GM12878 (cell line): ENCODE measurements around the gene MCOLN1. TPM values are rescaled to one million over a fixed set of nuclear protein-coding genes. Genes with fewer than 3 reads are reported as not detected.
A peak's percentile ranks its signal among the peaks of the same experiment; 100 is the strongest.

Experiments used
- ASH2L ChIP-seq: fragments of 300-600, 200-600 bp; sonication (generic); IDR thresholded peaks from 2 replicates; pipeline ENCODE4 v1.6.1; 2017; ENCODE audit warnings: low read depth, mild to moderate bottlenecking, borderline replicate concordance
- BCL11A ChIP-seq: IDR thresholded peaks from 2 replicates; pipeline ENCODE4 v1.6.1; 2011; ENCODE audit warnings: low read depth, low read length
- BHLHE40 ChIP-seq, 2 experiments: fragments of 450-650 bp in 1 of 2; IDR thresholded peaks; 2 replicates each; pipeline ENCODE4 v1.6.1; 2011 to 2017; ENCODE audit warnings: low read depth in 2 of 2, borderline replicate concordance in 1 of 2, improper control_type of control experiment in 1 of 2, low read length in 1 of 2, mild to moderate bottlenecking in 1 of 2
- EZH2 ChIP-seq: IDR thresholded peaks from 2 replicates; pipeline ENCODE4 v1.6.1; 2012; ENCODE audit warnings: low read depth, mild to moderate bottlenecking, control low read depth, inconsistent platforms, low read length, borderline replicate concordance; ENCODE audit not compliant: control insufficient read depth
- GATAD2B ChIP-seq: fragments of 450-650 bp; conservative IDR thresholded peaks from 2 replicates; pipeline ENCODE4 v1.6.1; 2017; ENCODE audit warnings: low read depth, mild to moderate bottlenecking, moderate library complexity
- JUNB ChIP-seq: IDR thresholded peaks from 2 replicates; pipeline ENCODE4 v1.6.1; 2016; ENCODE audit warnings: antibody characterized with exemption, mild to moderate bottlenecking
- LARP7 ChIP-seq: fragments of 450-650 bp; IDR thresholded peaks from 2 replicates; pipeline ENCODE4 v1.6.1; 2017; ENCODE audit warnings: mild to moderate bottlenecking
- RCOR1 ChIP-seq: conservative IDR thresholded peaks from 2 replicates; pipeline ENCODE4 v1.6.1; 2012; ENCODE audit warnings: low read depth, low read length, improper control_type of control experiment
- RUNX3 ChIP-seq: IDR thresholded peaks from 2 replicates; pipeline ENCODE4 v1.6.1; 2012; ENCODE audit warnings: low read length, inconsistent platforms
- SMARCA5 ChIP-seq: fragments of 450-650 bp; IDR thresholded peaks from 2 replicates; pipeline ENCODE4 v1.6.1; 2017; ENCODE audit warnings: mild to moderate bottlenecking
- SPI1 ChIP-seq: IDR thresholded peaks from 2 replicates; pipeline ENCODE4 v1.6.1; 2011; ENCODE audit warnings: low read depth, mild to moderate bottlenecking, low read length, moderate library complexity, borderline replicate concordance; ENCODE audit not compliant: insufficient read depth
- TCF3 ChIP-seq: IDR thresholded peaks from 2 replicates; pipeline ENCODE4 v1.6.1; 2012; ENCODE audit warnings: low read depth, mild to moderate bottlenecking, low read length, borderline replicate concordance; ENCODE audit not compliant: insufficient read depth
- polyA plus RNA-seq, 11 experiments: library from polyadenylated mRNA; depleted of rRNA in 4 of 11; unstranded in 6 of 11; stranded (reverse) in 5 of 11; fragments of >200 nt; fragmentation: Nextera tagmentation in 4 of 11; fragmentation: Illumina TruSeq in 1 of 11; extraction: Ambion mirVana in 4 of 11; extraction: Trizol in 1 of 11; gene quantifications; 1 replicate in 1 of 11; 2 replicates in 10 of 11; pipeline versions ENCODE4 v1.2.1 to v1.2.3, GENCODE V29; 2011 to 2016; ENCODE audit warnings: inconsistent platforms in 2 of 11, missing spikeins in 2 of 11, low read depth in 1 of 11
- total RNA-seq, 4 experiments: library from RNA; depleted of rRNA in 3 of 4; stranded (reverse); fragments of >200 nt in 3 of 4; fragmentation: Illumina TruSeq in 1 of 4; extraction: Trizol in 1 of 4; gene quantifications; 2 replicates each; pipeline versions ENCODE4 v1.2.1 to v1.2.3, GENCODE V29; 2013 to 2021
- TF ChIP-seq, protein P1 (sequence below): fragments of 450-650 bp; IDR thresholded peaks from 2 replicates; pipeline ENCODE4 v1.6.1; 2017; ENCODE audit warnings: mild to moderate bottlenecking, moderate library complexity
- TF ChIP-seq, protein P2 (sequence below): IDR thresholded peaks from 2 replicates; pipeline ENCODE4 v1.6.1; 2011; ENCODE audit warnings: low read depth, low read length, improper control_type of control experiment, borderline replicate concordance
- TF ChIP-seq, protein P3 (sequence below): IDR thresholded peaks from 2 replicates; pipeline ENCODE4 v1.6.1; 2012; ENCODE audit warnings: improper control_type of control experiment, low read depth, low read length; ENCODE audit not compliant: insufficient replicate concordance
- TF ChIP-seq, protein P4 (sequence below): IDR thresholded peaks from 2 replicates; pipeline ENCODE4 v1.6.1; 2011; ENCODE audit warnings: low read depth, mild to moderate bottlenecking, low read length, moderate library complexity, borderline replicate concordance; ENCODE audit errors: extremely low read depth

MCOLN1 gene
- total and polyA plus RNA-seq, 10 of the 15 experiments (the other 5 are each of a cell fraction or from before 2014, with no cell fraction given): 0.42 to 15.6 (median 4.9) TPM

DNA sequence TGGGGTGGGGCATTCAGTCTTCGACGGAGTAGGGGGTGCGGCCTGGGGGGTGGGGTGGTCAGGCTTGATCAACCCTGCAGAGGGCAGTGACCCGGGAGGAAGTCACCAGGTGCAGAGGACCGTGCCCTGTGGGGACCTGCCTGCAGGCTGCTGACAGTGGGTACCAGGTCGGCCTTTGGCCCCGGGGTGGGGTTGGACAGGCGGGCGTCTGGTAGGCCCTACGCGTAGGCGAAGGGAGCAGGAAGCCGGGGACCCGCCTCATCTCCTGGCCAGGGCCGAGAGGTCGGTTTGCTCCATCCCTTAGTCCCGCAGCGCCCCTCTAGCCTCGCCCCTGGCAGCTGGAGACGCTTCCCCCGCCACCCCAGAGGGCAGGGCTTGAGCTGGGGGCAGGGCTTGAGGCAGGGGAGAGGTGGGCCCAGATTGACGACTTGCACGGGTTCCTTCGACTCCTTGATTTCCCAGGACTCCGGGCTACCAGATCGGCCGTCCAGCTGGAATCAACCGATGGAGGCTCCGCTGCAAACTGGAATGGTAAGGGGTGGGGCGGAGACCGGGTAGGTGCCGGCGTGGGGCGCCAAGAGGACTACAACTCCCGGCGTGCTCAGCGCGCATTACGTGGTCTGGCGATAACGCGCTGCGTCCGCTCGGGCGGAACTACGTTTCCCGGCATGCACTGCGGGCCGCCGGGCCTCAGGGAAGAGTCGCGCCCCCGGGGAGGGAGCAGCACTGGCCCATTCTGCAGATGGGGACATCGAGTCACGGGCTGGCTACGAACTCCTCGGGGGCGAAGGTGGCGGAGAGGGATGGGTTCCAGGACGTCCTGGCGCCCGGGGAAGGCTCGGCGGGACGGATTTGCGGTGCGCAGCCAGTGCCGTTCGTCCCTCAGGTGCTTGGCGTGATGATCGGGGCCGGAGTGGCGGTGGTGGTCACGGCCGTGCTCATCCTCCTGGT lies 12.9 kb downstream of the MCOLN1 start, which contains the start of gene PNPLA6 (continued):
- TF ChIP-seq RUNX3 (peak; percentile 9; the same call in 1 of the 2 replicates), RCOR1 (no peak), LARP7 (peak; percentile 96), ASH2L (no peak), EZH2 (no peak), TCF3 (no peak), JUNB (no peak), GATAD2B (no peak; the same call in 1 of the 2 replicates), BHLHE40 (IDR thresholded peaks at IDR 0.05; ENCODE audit: borderline replicate concordance in 1 of 2, low read depth in 2 of 2, low read length in 1 of 2) (peak; percentile 59 to 89), SPI1 (no peak), BCL11A (no peak), SMARCA5 (peak; percentile 100)
- TF ChIP-seq, protein P1, sequence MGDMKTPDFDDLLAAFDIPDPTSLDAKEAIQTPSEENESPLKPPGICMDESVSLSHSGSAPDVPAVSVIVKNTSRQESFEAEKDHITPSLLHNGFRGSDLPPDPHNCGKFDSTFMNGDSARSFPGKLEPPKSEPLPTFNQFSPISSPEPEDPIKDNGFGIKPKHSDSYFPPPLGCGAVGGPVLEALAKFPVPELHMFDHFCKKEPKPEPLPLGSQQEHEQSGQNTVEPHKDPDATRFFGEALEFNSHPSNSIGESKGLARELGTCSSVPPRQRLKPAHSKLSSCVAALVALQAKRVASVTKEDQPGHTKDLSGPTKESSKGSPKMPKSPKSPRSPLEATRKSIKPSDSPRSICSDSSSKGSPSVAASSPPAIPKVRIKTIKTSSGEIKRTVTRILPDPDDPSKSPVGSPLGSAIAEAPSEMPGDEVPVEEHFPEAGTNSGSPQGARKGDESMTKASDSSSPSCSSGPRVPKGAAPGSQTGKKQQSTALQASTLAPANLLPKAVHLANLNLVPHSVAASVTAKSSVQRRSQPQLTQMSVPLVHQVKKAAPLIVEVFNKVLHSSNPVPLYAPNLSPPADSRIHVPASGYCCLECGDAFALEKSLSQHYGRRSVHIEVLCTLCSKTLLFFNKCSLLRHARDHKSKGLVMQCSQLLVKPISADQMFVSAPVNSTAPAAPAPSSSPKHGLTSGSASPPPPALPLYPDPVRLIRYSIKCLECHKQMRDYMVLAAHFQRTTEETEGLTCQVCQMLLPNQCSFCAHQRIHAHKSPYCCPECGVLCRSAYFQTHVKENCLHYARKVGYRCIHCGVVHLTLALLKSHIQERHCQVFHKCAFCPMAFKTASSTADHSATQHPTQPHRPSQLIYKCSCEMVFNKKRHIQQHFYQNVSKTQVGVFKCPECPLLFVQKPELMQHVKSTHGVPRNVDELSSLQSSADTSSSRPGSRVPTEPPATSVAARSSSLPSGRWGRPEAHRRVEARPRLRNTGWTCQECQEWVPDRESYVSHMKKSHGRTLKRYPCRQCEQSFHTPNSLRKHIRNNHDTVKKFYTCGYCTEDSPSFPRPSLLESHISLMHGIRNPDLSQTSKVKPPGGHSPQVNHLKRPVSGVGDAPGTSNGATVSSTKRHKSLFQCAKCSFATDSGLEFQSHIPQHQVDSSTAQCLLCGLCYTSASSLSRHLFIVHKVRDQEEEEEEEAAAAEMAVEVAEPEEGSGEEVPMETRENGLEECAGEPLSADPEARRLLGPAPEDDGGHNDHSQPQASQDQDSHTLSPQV: peak; percentile 57; the same call in 1 of the 2 replicates
- TF ChIP-seq, protein P2, sequence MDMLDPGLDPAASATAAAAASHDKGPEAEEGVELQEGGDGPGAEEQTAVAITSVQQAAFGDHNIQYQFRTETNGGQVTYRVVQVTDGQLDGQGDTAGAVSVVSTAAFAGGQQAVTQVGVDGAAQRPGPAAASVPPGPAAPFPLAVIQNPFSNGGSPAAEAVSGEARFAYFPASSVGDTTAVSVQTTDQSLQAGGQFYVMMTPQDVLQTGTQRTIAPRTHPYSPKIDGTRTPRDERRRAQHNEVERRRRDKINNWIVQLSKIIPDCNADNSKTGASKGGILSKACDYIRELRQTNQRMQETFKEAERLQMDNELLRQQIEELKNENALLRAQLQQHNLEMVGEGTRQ: no peak
- TF ChIP-seq, protein P3, sequence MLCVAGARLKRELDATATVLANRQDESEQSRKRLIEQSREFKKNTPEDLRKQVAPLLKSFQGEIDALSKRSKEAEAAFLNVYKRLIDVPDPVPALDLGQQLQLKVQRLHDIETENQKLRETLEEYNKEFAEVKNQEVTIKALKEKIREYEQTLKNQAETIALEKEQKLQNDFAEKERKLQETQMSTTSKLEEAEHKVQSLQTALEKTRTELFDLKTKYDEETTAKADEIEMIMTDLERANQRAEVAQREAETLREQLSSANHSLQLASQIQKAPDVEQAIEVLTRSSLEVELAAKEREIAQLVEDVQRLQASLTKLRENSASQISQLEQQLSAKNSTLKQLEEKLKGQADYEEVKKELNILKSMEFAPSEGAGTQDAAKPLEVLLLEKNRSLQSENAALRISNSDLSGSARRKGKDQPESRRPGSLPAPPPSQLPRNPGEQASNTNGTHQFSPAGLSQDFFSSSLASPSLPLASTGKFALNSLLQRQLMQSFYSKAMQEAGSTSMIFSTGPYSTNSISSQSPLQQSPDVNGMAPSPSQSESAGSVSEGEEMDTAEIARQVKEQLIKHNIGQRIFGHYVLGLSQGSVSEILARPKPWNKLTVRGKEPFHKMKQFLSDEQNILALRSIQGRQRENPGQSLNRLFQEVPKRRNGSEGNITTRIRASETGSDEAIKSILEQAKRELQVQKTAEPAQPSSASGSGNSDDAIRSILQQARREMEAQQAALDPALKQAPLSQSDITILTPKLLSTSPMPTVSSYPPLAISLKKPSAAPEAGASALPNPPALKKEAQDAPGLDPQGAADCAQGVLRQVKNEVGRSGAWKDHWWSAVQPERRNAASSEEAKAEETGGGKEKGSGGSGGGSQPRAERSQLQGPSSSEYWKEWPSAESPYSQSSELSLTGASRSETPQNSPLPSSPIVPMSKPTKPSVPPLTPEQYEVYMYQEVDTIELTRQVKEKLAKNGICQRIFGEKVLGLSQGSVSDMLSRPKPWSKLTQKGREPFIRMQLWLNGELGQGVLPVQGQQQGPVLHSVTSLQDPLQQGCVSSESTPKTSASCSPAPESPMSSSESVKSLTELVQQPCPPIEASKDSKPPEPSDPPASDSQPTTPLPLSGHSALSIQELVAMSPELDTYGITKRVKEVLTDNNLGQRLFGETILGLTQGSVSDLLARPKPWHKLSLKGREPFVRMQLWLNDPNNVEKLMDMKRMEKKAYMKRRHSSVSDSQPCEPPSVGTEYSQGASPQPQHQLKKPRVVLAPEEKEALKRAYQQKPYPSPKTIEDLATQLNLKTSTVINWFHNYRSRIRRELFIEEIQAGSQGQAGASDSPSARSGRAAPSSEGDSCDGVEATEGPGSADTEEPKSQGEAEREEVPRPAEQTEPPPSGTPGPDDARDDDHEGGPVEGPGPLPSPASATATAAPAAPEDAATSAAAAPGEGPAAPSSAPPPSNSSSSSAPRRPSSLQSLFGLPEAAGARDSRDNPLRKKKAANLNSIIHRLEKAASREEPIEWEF: no peak
- TF ChIP-seq, protein P4, sequence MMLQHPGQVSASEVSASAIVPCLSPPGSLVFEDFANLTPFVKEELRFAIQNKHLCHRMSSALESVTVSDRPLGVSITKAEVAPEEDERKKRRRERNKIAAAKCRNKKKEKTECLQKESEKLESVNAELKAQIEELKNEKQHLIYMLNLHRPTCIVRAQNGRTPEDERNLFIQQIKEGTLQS: peak; percentile 55; the same call in 1 of the 2 replicates
